Ramos (cell line): ENCODE data around the gene VEPH1.

Source experiments
- in situ Hi-C: fragments of 300-500 bp; cut with MboI; formaldehyde crosslinking; loops from one replicate; pipeline ENCODE4 v1.14.3; 2022; ENCODE audit warnings: low sequenced_read_pairs; ENCODE audit not compliant: unreplicated experiment

The VEPH1 gene

GRCh38 chr3:157441102-157441624, 62.1 kb downstream of the VEPH1 start:
- in situ Hi-C loops, result no loop called here

DNA sequence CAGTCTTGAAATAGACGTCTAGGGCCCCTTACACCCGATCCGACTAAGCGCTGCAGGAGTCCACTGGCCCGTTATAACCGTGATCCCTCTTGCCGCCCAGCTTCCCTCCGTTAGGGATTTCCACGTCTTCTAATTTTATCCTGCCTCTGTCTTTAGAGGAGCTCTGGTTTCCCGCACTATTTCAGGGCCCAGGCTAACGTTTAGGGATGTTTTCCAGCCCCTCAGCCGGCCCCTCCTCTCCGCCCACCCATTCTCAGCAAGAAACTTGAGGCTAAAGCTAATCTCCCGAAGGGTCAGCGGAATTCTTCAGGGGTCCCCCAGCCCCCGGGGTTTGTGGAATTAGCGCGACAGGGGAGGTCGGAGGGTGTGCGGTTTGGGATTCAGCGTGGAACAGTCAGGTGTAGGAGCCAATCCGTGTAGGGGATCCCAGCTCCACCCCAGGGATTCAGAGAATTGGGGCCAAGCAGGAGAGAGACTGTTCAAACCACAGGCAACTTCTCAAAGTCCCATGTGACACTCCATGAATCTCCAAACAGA, 65.0 kb downstream of the VEPH1 start:
- in situ Hi-C loops, result no loop called here

GRCh38 chr3:157436583-157437291, 66.5 kb downstream of the VEPH1 start, which contains the start of gene PTX3:
PTX3 (plus strand) TSS chr3:157436850; CDS start chr3:157436934, 84 bp downstream.
- in situ Hi-C loops, result no loop called here

- in situ Hi-C loops, result no loop called here
Observed at GRCh38 chr3:157429708-157430107, 73.5 kb downstream of the VEPH1 start.

DNA sequence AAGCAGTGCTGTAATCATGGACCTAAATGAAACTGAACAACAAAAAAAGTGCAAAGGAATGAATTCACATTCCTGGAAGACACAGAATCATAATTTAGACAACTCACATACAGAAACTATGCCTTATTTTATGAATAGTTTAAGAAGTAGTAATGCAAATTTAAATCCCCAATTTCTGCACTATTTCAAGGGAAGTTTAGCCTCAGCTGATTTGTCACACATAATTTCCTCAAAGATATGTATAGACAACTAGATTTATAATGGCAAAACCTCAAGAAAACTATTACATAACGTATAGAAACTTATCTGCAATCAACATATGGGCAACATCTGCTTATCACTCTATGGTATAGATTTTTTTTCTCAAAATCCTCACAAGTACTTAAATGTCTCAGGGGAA, 74.4 kb downstream of the VEPH1 start:
- in situ Hi-C loops, result no loop called here

DNA sequence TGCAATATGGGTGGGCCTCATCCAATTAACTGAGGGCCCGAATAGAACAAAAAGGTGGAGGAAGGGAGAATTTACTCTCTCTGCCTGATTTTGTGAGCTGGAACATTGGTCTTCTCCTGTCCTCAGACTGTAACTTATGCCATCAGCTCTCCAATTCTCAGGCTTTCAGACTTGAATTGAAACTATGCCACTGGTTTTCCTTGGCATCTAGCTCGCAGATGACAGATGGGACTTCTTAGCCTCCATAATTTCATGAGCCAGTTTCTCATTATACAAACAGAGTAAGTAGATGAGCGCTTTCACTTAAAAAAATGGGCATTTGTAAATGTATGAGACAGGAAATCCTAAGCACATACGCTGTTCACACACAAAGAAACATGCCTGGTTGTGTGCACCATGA, 75.3 kb downstream of the VEPH1 start:
- in situ Hi-C loops, result no loop called here

GRCh38 chr3:157423337-157423736, 79.9 kb downstream of the VEPH1 start:
- in situ Hi-C loops, result no loop called here

GRCh38 chr3:157420606-157421130, 82.5 kb downstream of the VEPH1 start:
- in situ Hi-C loops, result no loop called here

GRCh38 chr3:157418104-157418503, 85.1 kb downstream of the VEPH1 start:
- in situ Hi-C loops, result no loop called here

- in situ Hi-C loops, result no loop called here
Observed at GRCh38 chr3:157417247-157417646, 86.0 kb downstream of the VEPH1 start.

DNA sequence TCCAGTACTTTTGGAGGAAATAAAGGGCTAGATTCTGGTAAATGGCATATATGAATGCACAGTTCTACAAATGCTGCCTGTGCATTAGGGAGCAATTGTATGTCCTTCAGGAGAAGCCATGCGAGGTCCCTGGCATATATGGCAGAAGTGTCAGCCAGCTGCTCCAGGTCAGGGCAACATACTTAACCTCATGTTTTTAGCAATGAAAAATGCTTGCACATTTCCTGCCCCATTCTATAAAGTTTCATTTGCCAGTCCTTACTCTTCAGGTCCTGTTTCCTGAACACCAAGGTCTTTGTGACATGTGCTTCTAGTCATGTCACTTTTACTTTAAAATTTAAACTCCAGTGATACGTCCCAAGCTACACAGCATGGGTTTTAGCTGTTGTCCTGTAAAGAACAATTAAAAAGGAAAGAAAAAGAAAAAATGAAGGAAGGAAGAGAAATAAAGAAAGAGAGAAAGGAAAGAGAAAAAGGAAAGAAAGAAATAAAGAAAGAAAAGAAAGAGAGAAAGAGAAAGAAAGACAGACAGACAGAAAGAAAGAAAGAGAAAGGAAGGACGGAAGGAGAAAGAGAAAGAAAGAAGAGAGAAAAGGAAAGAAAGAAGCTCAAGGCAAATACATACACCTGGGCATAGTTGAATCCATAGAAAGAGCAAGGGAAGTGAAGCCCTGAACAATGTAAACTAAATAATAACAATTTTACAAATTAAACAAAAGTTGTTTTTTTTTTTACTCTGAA, 86.7 kb downstream of the VEPH1 start:
- in situ Hi-C loops, result no loop called here

DNA sequence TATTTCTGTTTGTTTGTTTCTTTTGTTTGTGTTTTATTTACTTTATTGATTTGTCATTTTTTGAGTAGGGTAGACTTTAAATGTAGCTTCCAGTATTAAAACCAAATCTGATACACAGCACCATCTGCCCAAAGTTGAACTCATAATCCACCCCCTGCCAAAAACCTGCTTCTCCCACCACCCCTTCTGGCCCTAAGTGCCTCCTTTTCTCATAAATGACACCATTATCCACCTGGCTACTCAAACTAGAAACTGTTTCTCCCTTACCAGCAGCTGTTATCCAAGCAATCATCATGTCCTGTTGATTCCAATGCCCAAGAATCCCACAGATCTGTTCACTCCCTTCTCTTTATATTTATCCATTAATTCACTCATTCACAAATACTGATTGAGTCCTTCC, 88.4 kb downstream of the VEPH1 start:
- in situ Hi-C loops, result no loop called here

DNA sequence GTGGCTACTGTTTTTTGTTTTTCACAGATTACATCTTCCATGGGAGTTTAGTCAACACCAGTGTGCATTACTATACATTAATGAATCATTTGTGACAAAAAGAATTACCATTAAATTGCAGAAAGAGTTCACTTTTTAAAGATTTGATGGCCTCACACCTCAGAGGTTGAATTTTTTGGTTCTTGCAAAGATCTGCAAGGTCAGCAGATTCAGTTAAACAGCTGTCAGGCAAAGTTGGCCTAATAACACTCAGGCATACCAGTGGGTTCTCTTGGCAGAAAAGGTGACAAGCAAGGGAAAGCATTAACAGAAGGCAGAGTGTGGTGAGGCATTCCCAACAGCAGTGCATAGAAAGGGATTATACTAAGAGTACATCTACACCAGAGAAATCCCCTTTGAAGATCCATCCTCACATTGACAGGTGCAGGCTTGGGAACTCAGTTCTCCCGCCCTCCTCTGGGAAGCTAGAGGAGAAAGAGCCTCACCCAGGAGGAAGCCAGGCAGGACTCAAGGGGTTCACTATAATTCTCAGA, 90.8 kb downstream of the VEPH1 start:
- in situ Hi-C loops, result no loop called here

DNA sequence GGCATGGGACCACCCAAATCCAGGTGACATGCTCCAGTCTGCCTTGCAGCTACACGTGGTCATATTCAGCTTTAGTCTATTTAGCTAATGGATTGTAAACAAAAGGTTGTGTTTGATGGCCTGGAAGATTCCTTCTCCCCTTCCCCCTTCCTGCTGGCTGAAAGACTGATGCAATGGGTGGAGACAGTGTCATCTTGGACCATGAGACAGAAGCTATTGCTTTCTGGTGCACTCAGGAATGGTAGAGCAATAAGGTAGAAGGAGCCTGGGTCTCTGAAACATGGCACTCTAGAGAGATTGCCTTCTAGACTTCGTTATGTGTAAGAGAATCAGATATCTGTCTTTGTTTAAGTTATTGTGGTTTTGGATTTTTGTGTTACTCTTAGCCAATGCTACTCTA, 92.3 kb downstream of the VEPH1 start:
- in situ Hi-C loops, result no loop called here

GRCh38 chr3:157409516-157409915, 93.7 kb downstream of the VEPH1 start:
- in situ Hi-C loops, result no loop called here

- in situ Hi-C loops, result no loop called here
Observed at GRCh38 chr3:157408499-157409149, 94.6 kb downstream of the VEPH1 start.

GRCh38 chr3:157407769-157408168, 95.4 kb downstream of the VEPH1 start:
- in situ Hi-C loops, result no loop called here

- in situ Hi-C loops, result no loop called here
Observed at GRCh38 chr3:157406394-157406793, 96.8 kb downstream of the VEPH1 start.

DNA sequence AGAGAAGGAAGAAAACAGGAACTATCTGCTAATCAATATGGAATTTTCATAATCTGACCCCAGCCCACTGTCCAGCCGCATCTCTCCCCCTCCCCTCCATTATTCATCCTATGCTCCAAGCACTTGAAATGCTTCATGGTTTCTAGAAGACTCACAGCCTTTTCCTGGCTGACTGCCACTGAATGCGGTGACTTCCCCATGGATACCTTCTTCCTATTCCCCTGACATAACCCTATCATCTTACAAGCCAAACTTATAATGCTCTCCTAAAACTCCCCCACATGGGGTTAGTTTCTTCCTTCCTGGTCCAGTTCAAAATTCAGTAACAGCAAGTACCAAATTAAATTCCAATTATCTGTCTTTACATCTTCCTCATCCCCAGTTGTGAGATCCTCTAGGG, 97.8 kb downstream of the VEPH1 start:
- in situ Hi-C loops, result no loop called here

- in situ Hi-C loops, result no loop called here
Observed at GRCh38 chr3:157404381-157404780, 98.8 kb downstream of the VEPH1 start.
